ENCODE measurements around the gene YJU2. TPM values are rescaled to one million over a fixed set of nuclear protein-coding genes. Genes with fewer than 3 reads are reported as not detected.

Gene YJU2
- total RNA-seq, 6 donors from 2014 or later = 18.8 to 36.6 (median 25.4) TPM

DNA sequence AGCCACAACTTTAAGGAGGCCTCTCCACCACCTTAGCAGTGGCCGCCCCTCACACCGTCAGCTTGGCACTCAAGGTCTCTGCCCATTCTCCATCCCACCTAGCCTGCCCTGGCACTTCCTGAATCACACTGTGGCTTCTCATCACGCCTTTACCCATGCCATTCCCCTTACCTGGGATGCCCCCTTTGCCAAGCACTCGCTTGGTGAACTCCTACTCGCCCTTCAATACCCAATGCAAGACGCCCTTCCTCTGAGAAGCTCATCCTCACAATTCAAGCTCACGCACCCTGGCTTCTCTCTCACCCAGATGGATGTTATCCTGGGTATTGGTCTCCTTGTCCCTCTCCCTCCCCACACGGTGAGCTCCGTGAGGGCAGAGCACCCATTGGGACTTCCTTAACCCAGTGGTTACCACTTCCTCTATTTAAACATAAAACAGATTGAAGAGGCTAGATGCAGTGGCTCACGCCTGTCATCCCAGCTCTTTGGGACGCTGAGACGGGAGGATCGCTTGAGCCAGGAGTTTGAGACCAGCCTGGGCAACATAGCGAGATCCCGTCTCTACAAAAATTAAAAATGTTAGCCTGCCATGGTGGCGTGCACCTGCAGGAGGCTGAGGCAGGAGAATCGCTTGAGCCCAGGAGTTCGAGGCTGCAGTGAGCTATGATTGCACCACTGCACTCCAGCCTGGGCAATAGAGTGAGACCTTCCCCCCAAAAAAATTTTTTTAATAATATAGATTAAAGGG, 19.5 kb downstream of the YJU2 start:
- Histone ChIP-seq H3K27me3 (no peaks in the 10 kb centered on the region), H3K27ac (no peak overlapping the region), H3K9me3 (no peaks in the 10 kb centered on the region), H3K4me3 (no peak overlapping the region), H3K4me1 (no peaks in the 10 kb centered on the region), H3K36me3 (peaks cover 26 to 86% (median 60%) of the 10 kb centered on the region in 4 donors)
- 88 to 95% methylated on average over 18 of the region's 18 CpGs for WGBS, 2 donors
- ATAC-seq (ENCODE audit: low FRiP score in 2 of 2) (no peak), DNase-seq (no peak)
- no peak for TF ChIP-seq POLR2AphosphoS5 (IDR thresholded peaks at IDR 0.05)
- TF ChIP-seq POLR2A (IDR thresholded peaks at IDR 0.05) = no peak
- no peak for TF ChIP-seq EP300 (IDR thresholded peaks at IDR 0.05)
- TF ChIP-seq CTCF (IDR thresholded peaks at IDR 0.05) = no peak

- H3K4me3 ChIP-seq = no peak overlapping the region
- 45 to 52% methylated on average over 15 to 21 of the region's 21 CpGs for whole genome bisulfite sequencing, 2 donors
- H3K36me3 ChIP-seq = peaks cover 22 to 84% (median 54%) of the 10 kb centered on the region in 4 donors
- ATAC-seq (ENCODE audit: low FRiP score in 2 of 2) (peak; percentile 67 to 81), DNase-seq (peak; percentile 37 to 83)
- TF ChIP-seq EP300 (IDR thresholded peaks at IDR 0.05) (no peak), CTCF (IDR thresholded peaks at IDR 0.05) (peak; percentile 40 to 90 (median 73))
- no peaks in the 10 kb centered on the region for H3K4me1 ChIP-seq
- H3K27ac ChIP-seq = no peak overlapping the region
- H3K9me3 ChIP-seq = no peaks in the 10 kb centered on the region
- no peaks in the 10 kb centered on the region for H3K27me3 ChIP-seq
Observed at GRCh38 chr19:4267101-4267900, 20.4 kb downstream of the YJU2 start.

DNA sequence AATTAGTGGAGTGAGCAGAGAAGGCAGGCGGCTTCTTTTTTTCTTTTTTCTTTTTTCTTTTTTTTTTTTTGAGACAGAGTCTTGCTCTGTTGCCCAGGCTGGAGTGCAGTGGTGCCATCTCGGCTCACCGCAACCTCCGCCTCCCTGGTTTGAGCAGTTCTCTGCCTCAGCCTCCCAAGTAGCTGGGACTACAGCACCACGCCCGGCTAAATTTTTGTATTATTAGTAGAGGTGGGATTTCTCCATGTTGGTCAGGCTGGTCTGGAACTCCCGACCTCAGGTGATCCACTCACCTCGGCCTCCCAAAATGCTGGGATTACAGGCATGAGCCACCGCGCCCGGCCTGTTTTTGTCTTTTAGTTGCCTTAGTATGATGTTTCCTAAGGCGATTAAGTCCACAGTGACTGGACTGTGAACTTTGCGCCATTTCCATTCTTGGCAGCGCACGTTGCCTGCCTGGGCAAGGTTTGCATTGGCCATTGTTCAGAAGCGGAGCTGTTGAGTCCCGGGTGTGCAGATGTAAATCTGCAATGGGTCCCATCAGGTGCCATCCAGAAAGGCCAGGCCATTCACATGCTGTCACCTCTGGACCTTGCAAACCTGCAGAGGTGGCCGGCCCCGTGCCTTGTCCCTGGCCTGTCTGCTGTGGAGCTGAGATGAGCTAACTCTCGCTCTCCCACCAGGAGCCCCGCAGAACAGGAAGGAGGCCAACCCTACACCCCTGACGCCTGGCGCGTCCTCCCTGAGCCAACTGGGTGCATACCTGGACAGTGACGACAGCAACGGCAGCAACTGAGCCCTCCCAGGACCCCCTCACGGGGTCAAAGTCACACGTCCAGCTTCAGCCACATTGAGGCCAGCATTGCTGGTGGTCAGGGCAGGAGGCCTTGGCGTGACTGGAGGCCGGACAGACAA, 21.3 kb downstream of the YJU2 start:
- Histone ChIP-seq H3K4me3 (no peak overlapping the region), H3K27ac (no peak overlapping the region), H3K27me3 (no peaks in the 10 kb centered on the region), H3K36me3 (peaks cover 17 to 75% (median 47%) of the 10 kb centered on the region in 4 donors), H3K9me3 (no peaks in the 10 kb centered on the region), H3K4me1 (no peaks in the 10 kb centered on the region)
- 89 to 91% methylated on average over 23 to 27 of the region's 30 CpGs for WGBS, 2 donors
- DNase-seq = no peak
- ATAC-seq (ENCODE audit: low FRiP score in 2 of 2) = no peak
- TF ChIP-seq CTCF (IDR thresholded peaks at IDR 0.05) (no peak), POLR2AphosphoS5 (IDR thresholded peaks at IDR 0.05) (no peak), POLR2A (IDR thresholded peaks at IDR 0.05) (no peak), EP300 (IDR thresholded peaks at IDR 0.05) (no peak)

DNA sequence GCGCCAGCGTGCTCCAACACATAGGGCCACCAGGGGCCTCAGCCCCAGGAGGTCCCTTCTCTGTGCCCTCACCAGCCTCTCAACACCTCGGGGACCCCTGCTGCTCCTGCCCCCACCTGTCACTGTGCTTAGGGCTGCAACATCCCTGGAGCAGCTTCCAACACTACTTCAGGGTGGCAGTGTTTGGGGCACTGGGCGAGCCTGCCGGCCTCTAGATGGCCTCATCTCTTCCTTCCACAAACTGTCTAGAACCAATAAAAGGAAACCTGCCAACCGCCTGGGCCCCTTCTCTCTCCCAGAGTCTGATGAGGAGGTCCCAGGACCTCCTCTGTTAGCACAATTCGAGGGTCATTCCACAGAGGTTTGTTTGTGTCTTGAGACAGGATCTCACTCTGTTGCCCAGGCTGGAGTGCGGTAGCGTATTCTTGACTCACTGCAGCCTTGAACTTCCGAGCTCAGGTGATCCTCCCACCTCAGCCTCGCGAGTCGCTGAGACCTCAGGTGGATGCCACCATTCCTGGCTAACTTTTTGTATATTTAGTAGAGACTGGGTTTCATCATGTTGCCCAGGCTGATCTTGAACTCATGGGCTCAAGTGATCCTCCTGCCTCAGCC, 22.0 kb downstream of the YJU2 start:
- Histone ChIP-seq H3K9me3 (no peaks in the 10 kb centered on the region), H3K36me3 (peaks cover 17 to 68% (median 43%) of the 10 kb centered on the region in 4 donors), H3K27me3 (no peaks in the 10 kb centered on the region), H3K27ac (no peak overlapping the region), H3K4me3 (no peak overlapping the region), H3K4me1 (no peaks in the 10 kb centered on the region)
- DNase-seq (no peak), ATAC-seq (ENCODE audit: low FRiP score in 2 of 2) (no peak)
- WGBS, 2 donors = 88 to 91% methylated on average over 10 to 13 of the region's 13 CpGs
- TF ChIP-seq POLR2A (IDR thresholded peaks at IDR 0.05) (no peak), CTCF (IDR thresholded peaks at IDR 0.05) (no peak), EP300 (IDR thresholded peaks at IDR 0.05) (no peak), POLR2AphosphoS5 (IDR thresholded peaks at IDR 0.05) (no peak)

Data from upper lobe of left lung (tissue), 6 donors.